Ascending aorta (tissue), 2 donors: Measurements from ENCODE around the gene LRRC47. TPM values are rescaled to one million over a fixed set of nuclear protein-coding genes. Genes with fewer than 3 reads are reported as not detected.
"Not testable (repeated sequence)": the region's sequence is repeated elsewhere in the genome, so short reads cannot be mapped to it uniquely, and the experiment has no call there.

ENCODE experiments used
- DNase-seq, 2 donors: peaks; one replicate each; pipeline ENCODE4 v3.0.0-alpha.2; 2019; ENCODE audit warnings: low spot score in 2 of 2
- H3K27ac ChIP-seq, 2 donors: fragments of 200-600 bp; sonication (generic); one replicate each; pipeline ENCODE4 v1.5.1; 2016 to 2017; ENCODE audit warnings: mild to moderate bottlenecking in 1 of 2
- H3K27me3 ChIP-seq: fragments of 200-600 bp; sonication (generic); one replicate; pipeline ENCODE4 v1.5.1; 2017
- H3K36me3 ChIP-seq, 2 donors: fragments of 200-600 bp; sonication (generic); one replicate each; pipeline ENCODE4 v1.5.1; 2016
- H3K4me1 ChIP-seq, 2 donors: fragments of 200-600 bp; sonication (generic); one replicate each; pipeline ENCODE4 v1.5.1; 2016 to 2017; ENCODE audit warnings: mild to moderate bottlenecking in 1 of 2
- H3K4me3 ChIP-seq, 2 donors: fragments of 200-600 bp; sonication (generic); one replicate each; pipeline ENCODE4 v1.5.1; 2016 to 2017; ENCODE audit warnings: mild to moderate bottlenecking in 1 of 2
- H3K9me3 ChIP-seq, 2 donors: fragments of 200-600 bp; sonication (generic); one replicate each; pipeline ENCODE4 v1.5.1; 2016
- CTCF ChIP-seq, 3 experiments: fragments of 200-600 bp in 2 of 3; fragments of 450-650 bp in 1 of 3; sonication (generic) in 2 of 3; IDR thresholded peaks; one replicate each; pipeline ENCODE4 v1.5.1; 2016 to 2019; ENCODE audit warnings: antibody characterized with exemption in 3 of 3, mild to moderate bottlenecking in 1 of 3, moderate library complexity in 1 of 3
- intact Hi-C: fragments of 100-400 bp; cut with DNase I; formaldehyde crosslinking; loops from one replicate; pipeline ENCODE4 v1.15.1; 2023
- total RNA-seq: library from RNA; depleted of rRNA; stranded (reverse); fragments of >200 nt; gene quantifications from one replicate; pipeline ENCODE4 v1.1.0, GENCODE V29; 2016

Gene LRRC47
- total RNA-seq, 1 donor from 2014 or later, result 41.5 TPM

- H3K36me3 ChIP-seq, result peaks cover 33 to 50% of the 10 kb centered on the region in 2 donors
- no peak for TF ChIP-seq CTCF (IDR thresholded peaks at IDR 0.05)
- no peaks in the 10 kb centered on the region for H3K4me1 ChIP-seq
- no peak overlapping the region for H3K27ac ChIP-seq
- no peak for DNase-seq
- H3K9me3 ChIP-seq, result no peaks in the 10 kb centered on the region
- H3K4me3 ChIP-seq, result no peak overlapping the region
- H3K27me3 ChIP-seq, result no peaks in the 10 kb centered on the region
- intact Hi-C loops, result no loop called here
Observed at GRCh38 chr1:3814771-3815561, 18.7 kb upstream of the LRRC47 start.

- Histone ChIP-seq H3K27ac (no peak overlapping the region), H3K4me3 (no peak overlapping the region), H3K27me3 (no peaks in the 10 kb centered on the region), H3K9me3 (no peaks in the 10 kb centered on the region), H3K36me3 (peaks cover 29 to 41% of the 10 kb centered on the region in 2 donors), H3K4me1 (no peaks in the 10 kb centered on the region)
- intact Hi-C loops, result no loop called here
- no peak for TF ChIP-seq CTCF (IDR thresholded peaks at IDR 0.05)
- DNase-seq, result no peak
Observed at GRCh38 chr1:3814065-3814464, 17.8 kb upstream of the LRRC47 start.

GRCh38 chr1:3811595-3811911 is 15.3 kb upstream of the LRRC47 start:
- no peak overlapping the region for H3K4me3 ChIP-seq
- no peak overlapping the region for H3K27ac ChIP-seq
- intact Hi-C loops, result no loop called here
- H3K36me3 ChIP-seq, result peaks cover 25 to 30% of the 10 kb centered on the region in 2 donors
- DNase-seq, result no peak
- no peaks in the 10 kb centered on the region for H3K4me1 ChIP-seq
- no peak for TF ChIP-seq CTCF (IDR thresholded peaks at IDR 0.05)
- no peaks in the 10 kb centered on the region for H3K27me3 ChIP-seq
- no peaks in the 10 kb centered on the region for H3K9me3 ChIP-seq

GRCh38 chr1:3810149-3810761 is 14.0 kb upstream of the LRRC47 start:
- peaks cover 13 to 18% of the 10 kb centered on the region in 2 donors for H3K36me3 ChIP-seq
- H3K27me3 ChIP-seq, H3K4me3 ChIP-seq, H3K9me3 ChIP-seq, intact Hi-C loops, H3K27ac ChIP-seq, H3K4me1 ChIP-seq, DNase-seq: not testable (repeated sequence)

GRCh38 chr1:3809680-3810079 is 13.4 kb upstream of the LRRC47 start:
- intact Hi-C loops, result no loop called here
- Histone ChIP-seq H3K36me3 (peaks cover 7 to 12% of the 10 kb centered on the region in 2 donors), H3K9me3 (no peaks in the 10 kb centered on the region), H3K4me3 (no peak overlapping the region), H3K27ac (no peak overlapping the region), H3K27me3 (no peaks in the 10 kb centered on the region), H3K4me1 (no peaks in the 10 kb centered on the region)
- no peak for DNase-seq
- no peak for TF ChIP-seq CTCF (IDR thresholded peaks at IDR 0.05)

- H3K4me1 ChIP-seq, result no peaks in the 10 kb centered on the region
- no peak for DNase-seq
- no peaks in the 10 kb centered on the region for H3K27me3 ChIP-seq
- no peak overlapping the region for H3K27ac ChIP-seq
- H3K9me3 ChIP-seq, result no peaks in the 10 kb centered on the region
- intact Hi-C loops, result no loop called here
- H3K4me3 ChIP-seq, result no peak overlapping the region
- H3K36me3 ChIP-seq, result no peaks in the 10 kb centered on the region
- TF ChIP-seq CTCF (IDR thresholded peaks at IDR 0.05), result no peak
Observed at GRCh38 chr1:3807769-3808168, 11.5 kb upstream of the LRRC47 start.
